GM19043 (cell line): ENCODE results near the gene GLMP.
A peak's percentile ranks its signal among the peaks of the same experiment; 100 is the strongest.

ENCODE experiments used
- ATAC-seq: cut with Tn5 transposase; IDR thresholded peaks from one replicate; pipeline ENCODE4 v1.9.1; 2021; ENCODE audit warnings: low read depth; ENCODE audit not compliant: unreplicated experiment

Gene GLMP

DNA sequence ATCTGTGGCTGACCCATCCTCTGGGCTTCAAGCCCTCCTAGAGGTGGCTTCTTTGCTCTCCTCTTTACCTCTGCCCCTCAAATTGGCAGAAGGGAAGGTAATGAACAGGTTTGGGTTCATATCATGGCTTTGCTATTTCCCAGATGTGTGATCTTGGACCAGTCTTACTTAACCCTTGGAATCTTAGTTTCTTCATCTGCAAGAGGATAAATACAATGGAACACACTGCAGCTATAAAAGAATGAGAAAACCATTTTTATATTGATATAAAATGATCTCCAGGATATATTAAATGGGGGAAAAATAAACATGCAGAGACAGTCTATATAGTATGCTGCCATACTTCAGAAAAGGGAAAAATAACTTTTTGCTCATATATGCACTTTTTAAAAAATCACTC lies 5.6 kb downstream of the GLMP start:
- no peak for ATAC-seq

DNA sequence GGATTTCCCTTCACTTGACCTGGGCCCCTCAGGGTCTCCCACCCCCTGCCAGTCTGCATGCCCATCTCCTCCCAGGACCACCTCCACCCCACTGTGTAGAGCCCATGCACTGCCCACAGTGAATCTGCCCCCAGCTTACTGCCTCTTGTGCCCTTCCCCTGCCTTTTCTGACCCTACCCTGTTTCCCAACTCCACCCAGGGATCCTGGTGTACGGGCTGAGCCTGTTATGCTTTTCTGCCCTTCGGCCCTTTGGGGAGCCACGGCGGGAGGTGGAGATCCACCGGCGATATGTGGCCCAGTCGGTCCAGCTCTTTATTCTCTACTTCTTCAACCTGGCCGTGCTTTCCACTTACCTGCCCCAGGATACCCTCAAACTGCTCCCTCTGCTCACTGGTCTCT lies 9.4 kb downstream of the GLMP start:
- no peak for ATAC-seq

GRCh38 chr1:156285437-156285836 lies 10.0 kb downstream of the GLMP start:
- no peak for ATAC-seq

- no peak for ATAC-seq
Observed at GRCh38 chr1:156284757-156285156, 10.7 kb downstream of the GLMP start.

DNA sequence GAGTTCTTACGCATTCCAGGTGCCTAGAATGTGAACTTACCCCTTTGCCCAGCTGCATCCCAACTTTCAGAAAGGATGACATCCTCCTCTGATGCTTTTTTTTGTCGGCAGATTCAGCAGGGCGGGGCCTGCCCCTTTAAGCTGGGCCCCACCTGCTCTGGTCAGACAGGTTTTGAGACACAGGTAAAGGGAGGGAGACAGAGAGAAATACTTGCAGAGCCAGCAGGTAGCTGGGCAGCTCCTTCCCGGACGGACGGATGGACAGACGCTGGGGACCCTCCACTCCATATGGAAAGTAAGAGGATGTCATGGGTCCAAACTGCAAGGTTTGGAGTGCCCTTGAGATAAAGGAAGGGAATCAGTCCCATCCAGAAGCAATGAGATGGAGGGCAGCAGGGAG lies 11.4 kb downstream of the GLMP start, which contains the start of gene TMEM79:
Gene TMEM79, plus strand, starts transcription at position 214 of the 400 bp plus-strand sequence. CDS start 902 bp downstream, outside the sequence.
- ATAC-seq, result no peak

DNA sequence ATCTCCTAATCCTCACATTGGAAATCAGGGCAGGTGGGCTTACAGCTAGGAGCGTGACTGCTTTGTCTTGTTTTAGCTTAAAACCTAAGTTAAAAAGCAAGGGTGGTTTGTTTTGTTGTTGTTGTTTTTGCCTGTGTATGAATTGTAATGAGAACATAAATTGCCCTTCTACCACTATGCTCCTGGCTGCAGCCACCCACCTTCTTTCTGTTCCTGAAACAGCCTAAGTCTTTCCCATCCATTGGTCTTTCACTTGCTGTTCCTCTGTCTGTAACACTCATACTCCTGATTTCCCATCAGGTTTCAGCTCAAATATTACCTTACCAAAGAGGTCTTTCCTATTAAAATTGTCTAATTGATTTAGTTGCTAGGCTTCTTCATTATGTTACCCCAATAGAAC lies 12.0 kb downstream of the GLMP start:
- ATAC-seq, result no peak

DNA sequence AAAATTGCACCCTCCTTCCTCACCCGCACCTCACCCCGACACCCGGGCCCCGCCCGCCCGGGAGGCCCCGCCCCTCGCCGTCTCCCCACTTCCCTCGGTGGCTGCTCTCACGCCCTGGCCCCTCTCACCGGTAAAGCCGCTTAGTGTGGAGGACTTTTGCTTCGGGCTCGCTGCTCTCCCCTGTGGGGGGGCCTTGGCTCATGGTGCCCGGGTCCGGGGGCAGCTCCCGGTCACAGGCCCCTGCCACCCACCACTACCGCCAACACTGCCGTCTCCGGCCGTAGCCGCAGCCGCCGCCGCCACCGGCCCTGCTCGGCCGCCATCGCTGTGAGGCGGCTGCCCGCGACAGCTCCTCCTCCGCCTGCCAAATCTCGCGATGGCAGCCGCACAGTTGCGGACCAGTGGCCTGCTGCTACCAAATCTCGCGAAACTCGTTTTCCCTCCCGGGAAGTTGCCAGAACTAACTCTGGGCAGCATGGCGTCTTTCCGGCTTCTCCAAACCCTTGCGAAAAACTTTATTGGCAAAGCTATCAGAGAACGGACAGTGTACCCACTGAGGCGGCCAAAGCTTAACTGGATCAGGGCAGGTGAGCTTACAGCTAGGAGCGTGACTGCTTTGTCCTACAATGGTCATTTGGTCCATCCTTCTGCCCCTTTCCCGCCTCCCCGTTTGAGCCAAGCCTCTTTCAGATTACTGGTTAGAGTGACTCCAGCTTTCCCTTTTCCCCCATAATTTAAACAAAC lies 12.8 kb downstream of the GLMP start, which contains the start of gene SMG5:
Gene SMG5, minus strand, starts transcription at position 347 of the 744 bp plus-strand sequence. Its CDS starts 145 bp downstream, at position 202.
- ATAC-seq, result peak; percentile 81

DNA sequence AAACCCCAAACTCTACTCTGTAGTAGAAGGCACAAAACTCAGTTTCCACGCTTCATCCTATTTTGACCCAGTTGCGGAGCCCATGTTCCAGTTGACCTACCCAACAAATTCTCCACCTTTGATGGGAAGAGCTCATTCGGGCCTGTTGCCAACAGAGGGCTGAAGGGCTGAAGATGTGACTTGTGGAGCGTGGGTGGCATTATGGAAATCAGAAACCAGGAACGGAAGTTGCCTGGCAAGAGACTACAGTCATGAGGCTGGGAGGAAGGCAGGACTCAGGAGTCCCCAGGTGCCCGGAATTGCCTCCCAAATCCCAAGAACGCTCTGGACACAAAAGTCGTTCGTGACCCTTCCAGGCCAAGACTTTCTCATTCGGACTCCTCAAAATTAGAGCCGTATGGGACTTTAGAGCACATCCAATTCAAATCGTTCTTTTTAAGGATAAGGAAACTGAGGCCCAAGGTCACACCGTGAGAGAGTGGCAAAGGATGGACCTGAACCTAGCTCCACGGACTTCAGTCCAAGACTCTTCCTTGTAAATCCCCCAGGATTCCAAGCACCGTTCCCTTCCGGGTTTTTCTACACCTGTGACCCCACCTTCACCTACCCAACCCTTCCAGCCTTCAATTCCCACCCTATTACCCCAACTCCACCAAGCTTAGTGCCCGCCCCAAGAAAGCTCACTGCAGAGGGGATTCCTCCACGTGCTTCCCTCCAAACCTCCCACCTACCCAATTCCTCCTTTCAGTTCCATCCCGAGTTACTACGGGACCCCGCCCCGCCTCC lies 13.6 kb downstream of the GLMP start:
- no peak for ATAC-seq

DNA sequence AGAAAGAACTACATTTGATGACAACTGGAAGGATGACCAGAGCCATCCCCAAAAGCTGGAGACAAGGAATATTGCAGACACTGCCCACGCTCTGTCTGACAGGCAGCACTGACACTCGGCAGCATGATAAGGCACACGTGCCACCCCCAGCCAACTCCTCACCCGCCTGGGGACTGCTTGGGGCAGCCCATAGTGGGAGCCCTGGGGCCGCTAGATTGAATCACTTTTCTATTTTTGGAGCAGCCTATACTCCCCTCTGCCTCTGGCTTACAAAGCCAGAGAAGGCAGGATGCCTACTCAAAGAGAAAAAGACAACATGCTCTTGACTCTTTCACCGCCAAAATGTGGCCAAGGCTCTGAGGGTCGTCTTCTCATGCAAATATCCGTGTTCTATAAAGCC lies 14.2 kb downstream of the GLMP start:
- no peak for ATAC-seq

DNA sequence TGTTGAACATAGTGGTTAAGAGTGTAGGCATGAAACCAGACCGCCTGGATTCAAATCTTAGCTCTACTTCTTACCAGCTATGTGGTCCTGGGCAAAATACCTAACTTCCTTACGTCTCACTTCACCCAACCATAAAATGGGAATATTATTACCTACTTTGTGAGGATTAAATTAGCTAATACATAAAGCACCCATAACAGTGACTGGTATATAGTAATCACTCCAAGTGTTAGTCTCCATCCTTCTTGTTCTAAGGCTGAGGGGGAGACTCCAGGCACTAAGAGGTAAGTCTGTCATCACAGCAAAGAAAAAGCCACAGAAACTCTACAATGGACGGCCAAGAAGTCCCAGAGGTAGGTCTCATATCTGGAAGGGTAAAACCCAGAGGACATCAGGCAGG lies 15.6 kb downstream of the GLMP start:
- ATAC-seq, result no peak

DNA sequence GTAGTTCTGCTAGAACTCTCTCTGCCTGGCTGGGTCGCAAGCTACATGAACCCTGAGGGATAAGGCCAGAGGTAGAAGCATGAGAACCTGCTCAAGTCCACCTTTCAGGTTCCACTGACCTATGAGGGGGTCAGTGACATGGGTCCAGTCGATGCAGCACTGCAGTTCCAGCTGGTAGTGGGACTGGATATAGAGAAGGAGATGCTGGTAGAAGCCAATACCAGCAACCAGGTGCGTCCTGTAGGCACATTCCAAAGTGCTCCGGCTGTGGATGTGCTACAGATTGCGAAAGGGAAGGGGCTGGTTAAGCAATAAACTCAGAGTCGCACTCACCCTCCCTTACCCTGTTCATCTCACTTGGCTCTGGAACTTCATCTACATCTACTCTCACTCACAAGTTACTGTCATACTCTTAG lies 18.5 kb downstream of the GLMP start:
- no peak for ATAC-seq

DNA sequence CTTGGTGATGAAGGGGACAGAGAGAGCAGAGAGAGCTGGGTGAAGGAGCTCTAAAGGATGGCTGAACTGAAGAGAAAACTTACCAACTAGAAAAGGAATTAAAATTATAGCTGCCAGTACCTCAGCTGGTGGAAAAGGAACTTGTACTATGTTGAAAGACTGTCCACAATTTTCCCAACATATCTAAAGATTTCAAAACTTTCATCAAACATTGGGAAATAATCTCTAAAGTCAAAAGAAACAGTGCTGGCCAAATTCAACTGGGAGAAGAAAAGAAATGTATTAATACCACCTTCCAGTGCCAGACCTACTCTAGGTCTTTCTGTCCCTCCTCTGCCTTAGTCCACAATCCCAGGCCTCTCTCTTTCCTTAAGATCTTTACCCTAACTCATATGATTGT lies 18.9 kb downstream of the GLMP start:
- no peak for ATAC-seq

- no peak for ATAC-seq
Observed at GRCh38 chr1:156270314-156270713, 25.2 kb downstream of the GLMP start.

GRCh38 chr1:156268336-156268735 lies 27.1 kb downstream of the GLMP start:
- no peak for ATAC-seq

DNA sequence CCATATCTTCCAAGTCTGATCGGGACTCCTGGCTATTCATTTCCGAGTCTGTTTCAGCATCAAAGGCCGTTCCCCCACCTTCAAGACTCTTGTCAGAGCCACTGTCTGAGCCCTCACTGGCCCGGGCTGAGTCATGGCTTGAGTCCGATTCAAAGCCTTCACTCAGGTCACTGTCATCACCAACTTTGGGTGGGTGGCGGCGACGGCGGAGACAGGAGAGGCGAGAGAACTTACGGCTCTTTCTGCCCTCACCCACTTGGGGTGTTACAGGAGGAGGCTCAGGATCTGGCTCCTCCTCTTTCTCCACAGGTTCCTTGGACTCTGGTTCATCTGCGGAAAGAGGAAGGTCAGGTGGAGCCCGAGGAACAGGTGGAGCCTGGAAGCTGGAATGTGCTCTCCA lies 29.4 kb downstream of the GLMP start:
- ATAC-seq, result no peak

- ATAC-seq, result no peak
Observed at GRCh38 chr1:156263288-156263655, 32.2 kb downstream of the GLMP start.

DNA sequence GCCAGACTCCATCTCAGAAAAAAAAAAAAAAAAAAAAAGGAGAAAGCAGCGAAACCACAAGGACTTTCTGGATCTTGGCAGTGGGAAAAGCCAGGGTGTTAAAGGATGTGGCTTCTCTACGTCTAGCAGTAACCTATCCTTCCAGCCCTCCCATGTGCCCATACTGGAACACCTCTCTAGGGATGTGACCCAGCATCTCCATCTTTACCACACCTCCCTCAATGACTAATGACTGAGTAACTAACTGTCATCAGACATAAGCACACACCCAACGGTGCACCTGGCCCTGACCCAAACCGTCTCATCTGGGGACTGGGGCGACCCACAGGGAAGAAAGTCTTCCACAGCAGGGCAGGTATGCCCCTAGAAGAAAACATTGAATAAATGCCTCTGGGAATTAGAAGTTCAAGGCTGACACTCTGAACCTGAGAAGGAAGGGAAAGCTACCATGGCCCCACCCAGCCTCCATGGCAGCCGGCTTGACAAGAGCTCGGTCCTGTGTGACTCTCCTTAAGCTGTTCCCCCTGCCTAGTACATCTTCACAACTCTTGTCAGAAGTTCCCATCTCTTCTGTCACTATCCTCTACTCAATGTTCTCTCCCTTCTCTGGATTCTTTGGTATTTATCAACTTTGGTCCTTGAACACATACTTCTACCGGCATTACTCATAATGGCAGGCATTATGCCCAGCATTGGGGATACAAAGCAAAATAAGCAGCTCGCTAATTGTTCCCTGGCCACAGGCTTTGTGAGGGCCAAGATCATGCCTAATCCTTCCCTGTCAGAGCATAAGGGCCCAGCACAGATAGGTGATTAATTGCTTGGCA lies 32.8 kb downstream of the GLMP start:
- ATAC-seq, result no peak

DNA sequence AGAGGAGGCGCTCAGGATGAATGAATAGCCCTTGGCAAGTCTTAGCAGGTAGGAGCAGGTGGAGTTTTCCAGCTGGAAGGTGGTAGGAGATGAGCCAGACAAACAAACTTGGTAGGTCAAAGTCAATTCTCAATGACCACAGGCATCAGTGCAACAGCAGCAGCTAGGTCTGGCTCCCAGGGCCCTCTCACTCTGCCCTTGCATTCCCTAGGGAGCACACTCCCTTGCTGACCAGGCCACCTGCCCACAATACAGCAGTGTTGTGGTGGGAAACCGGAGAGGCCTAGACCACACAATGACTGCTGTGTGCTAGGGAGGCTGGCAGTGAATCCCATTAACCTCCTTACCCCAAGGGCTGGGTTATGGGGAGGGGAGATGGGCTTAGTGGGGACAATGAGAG lies 34.6 kb downstream of the GLMP start:
- no peak for ATAC-seq

DNA sequence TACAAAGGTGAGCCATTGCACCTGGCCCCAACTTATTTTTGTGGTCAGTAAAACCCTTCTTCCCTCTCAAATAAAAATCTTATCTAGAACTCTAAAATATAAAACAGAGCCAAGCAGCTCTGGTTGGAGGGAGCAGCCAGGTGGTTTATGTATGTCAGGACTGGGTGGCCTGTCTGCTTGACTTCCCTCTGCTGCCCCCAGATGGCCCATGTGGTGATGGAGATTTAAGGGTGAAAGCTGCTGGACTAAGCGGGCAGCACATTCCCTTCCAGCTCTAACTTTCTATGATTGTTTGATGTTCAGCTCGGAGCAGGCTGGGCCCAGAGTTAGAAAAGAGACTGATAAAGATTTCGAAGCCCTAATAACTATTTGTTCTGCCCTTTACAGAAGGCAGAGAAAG lies 35.7 kb downstream of the GLMP start:
- ATAC-seq, result no peak

DNA sequence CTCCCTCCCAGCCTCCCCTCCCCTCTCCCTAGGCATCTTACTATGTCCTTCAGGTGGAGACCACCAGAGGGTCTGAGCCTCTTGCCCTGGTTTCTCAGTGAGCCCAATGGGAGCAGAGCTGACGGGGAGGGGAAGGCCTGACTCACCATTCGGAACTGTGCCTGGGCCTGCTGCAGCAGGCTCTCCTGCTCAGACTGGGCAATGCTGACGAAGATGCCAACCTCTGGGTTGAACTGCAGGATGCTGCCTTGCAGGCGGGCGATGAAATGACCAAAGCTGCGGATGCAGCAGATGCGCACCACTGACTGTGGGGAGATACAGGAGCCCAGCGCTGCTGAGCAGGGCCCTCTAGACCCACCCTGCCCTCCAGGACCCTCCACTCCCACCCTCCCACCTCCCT lies 36.6 kb downstream of the GLMP start:
- no peak for ATAC-seq

DNA sequence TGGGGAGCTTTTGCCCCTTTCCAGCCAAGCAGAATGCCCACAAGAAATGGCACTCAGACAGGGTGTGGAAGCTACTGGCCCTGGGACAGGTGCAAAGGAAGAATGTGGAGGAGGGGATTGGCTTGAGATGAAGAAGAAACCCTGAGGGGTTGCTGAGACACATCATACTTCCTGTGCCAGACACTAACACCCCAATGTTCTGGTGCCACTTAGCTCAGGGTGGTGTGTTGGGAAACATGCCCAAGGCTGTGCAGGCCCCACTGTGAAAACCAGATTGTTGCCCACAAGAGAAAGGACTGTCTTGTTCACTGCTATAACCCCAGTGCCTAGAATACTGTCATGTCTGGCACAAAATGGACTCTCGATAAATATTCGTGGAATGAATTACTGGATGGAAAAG lies 37.8 kb downstream of the GLMP start:
- ATAC-seq, result no peak
